Neural progenitor cell (in vitro differentiated cells): ENCODE results near the gene LUZP2.

ENCODE experiments used
- EZH2phosphoT487 ChIP-seq: fragments of 200-600 bp; sonication (generic); IDR thresholded peaks from 2 replicates; pipeline ENCODE4 v1.6.1; 2017; ENCODE audit warnings: antibody characterized with exemption
- TF ChIP-seq, protein P1 (sequence below): fragments of 200-600 bp; sonication (generic); IDR thresholded peaks from 2 replicates; pipeline ENCODE4 v1.5.1; 2017; ENCODE audit warnings: antibody characterized with exemption, mild to moderate bottlenecking

DNA sequence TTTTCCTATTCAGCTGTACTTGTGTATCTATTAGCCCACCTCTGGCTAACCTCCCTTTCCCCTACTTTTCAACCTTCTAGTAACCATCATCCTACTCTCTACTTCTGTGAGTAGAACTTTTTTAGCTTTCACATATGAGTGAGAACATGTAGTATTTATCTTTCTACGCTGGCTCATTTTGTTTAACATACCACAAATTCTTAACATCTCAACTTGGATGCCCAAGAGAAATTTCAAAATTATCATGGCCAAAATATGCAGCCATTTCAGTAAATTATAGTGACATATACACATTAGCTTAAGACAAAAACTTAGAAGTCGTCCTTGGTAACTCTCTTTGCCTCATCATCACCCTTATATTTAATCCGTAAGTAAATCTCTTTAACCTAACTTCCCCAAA lies 34.7 kb downstream of the LUZP2 start:
- no peak for TF ChIP-seq EZH2phosphoT487
- TF ChIP-seq, protein P1, sequence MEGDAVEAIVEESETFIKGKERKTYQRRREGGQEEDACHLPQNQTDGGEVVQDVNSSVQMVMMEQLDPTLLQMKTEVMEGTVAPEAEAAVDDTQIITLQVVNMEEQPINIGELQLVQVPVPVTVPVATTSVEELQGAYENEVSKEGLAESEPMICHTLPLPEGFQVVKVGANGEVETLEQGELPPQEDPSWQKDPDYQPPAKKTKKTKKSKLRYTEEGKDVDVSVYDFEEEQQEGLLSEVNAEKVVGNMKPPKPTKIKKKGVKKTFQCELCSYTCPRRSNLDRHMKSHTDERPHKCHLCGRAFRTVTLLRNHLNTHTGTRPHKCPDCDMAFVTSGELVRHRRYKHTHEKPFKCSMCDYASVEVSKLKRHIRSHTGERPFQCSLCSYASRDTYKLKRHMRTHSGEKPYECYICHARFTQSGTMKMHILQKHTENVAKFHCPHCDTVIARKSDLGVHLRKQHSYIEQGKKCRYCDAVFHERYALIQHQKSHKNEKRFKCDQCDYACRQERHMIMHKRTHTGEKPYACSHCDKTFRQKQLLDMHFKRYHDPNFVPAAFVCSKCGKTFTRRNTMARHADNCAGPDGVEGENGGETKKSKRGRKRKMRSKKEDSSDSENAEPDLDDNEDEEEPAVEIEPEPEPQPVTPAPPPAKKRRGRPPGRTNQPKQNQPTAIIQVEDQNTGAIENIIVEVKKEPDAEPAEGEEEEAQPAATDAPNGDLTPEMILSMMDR: no peak
